Endothelial cell of umbilical vein (primary cell): ENCODE measurements around the gene UBE2I. TPM values are rescaled to one million over a fixed set of nuclear protein-coding genes. Genes with fewer than 3 reads are reported as not detected.

Source experiments
- BruUV-seq: library from RNA; stranded (reverse); fragments of 400-500 nt; replicated peaks from 2 replicates; lab custom pipeline; 2021; lab: Mats Ljungman, UMichigan
- CTCF ChIA-PET: fragments of 300-600, 350-600 bp; sonication (Branson Sonifier 250); formaldehyde crosslinking; loops from one replicate; lab custom pipeline; 2021; ENCODE audit warnings: antibody characterized with exemption, inconsistent platforms; lab: Charles Lee
- POLR2A ChIA-PET: fragments of 300-600, 350-600 bp; sonication (Branson Sonifier 250); formaldehyde crosslinking; loops from one replicate; lab custom pipeline; 2021; ENCODE audit warnings: antibody characterized with exemption, inconsistent platforms; lab: Charles Lee
- DNase-seq: peaks from one replicate; pipeline ENCODE4 v3.0.0-alpha.2; 2011; ENCODE audit warnings: low read depth, low spot score
- FAIRE-seq: peaks from 2 replicates; lab custom pipeline; 2011; peaks lifted over from hg19 to GRCh38; lab: Jason Lieb, UNC
- H2AFZ ChIP-seq: 2 replicates; pipeline ENCODE4 v1.6.0; 2012; ENCODE audit warnings: low read depth, low read length, control low read depth, inconsistent platforms
- H3K27ac ChIP-seq: 2 replicates; pipeline ENCODE4 v1.5.1; 2011; ENCODE audit warnings: low read depth, mild to moderate bottlenecking, control low read depth, low read length, moderate library complexity; ENCODE audit not compliant: insufficient read depth
- H3K27me3 ChIP-seq, 2 experiments: 2 replicates each; pipeline versions ENCODE4 v1.6.0 to v1.6.1; 2011; ENCODE audit warnings: low read length in 2 of 2, mixed read lengths in 1 of 2; ENCODE audit not compliant: control insufficient read depth in 2 of 2, insufficient read depth in 2 of 2
- H3K36me3 ChIP-seq, 2 experiments: 2 replicates in 1 of 2; 3 replicates in 1 of 2; pipeline ENCODE4 v1.5.1; 2011; ENCODE audit warnings: low read length in 2 of 2, mild to moderate bottlenecking in 1 of 2, moderate library complexity in 1 of 2; ENCODE audit not compliant: control insufficient read depth in 2 of 2, insufficient read depth in 2 of 2; ENCODE audit errors: extremely low read depth in 1 of 2
- H3K4me1 ChIP-seq: 3 replicates; pipeline ENCODE4 v1.5.1; 2011; ENCODE audit warnings: mild to moderate bottlenecking, low read length; ENCODE audit not compliant: control insufficient read depth, insufficient read depth; ENCODE audit errors: extremely low read depth
- H3K4me2 ChIP-seq: 2 replicates; pipeline ENCODE4 v1.6.1; 2011; ENCODE audit warnings: low read length, control low read depth, mixed read lengths; ENCODE audit not compliant: insufficient read depth
- H3K4me3 ChIP-seq, 3 experiments: fragments of 200-600 bp in 1 of 3; sonication (generic), shearing (Covaris generic) in 1 of 3; replicated peaks in 1 of 3; 2 replicates each; pipeline ENCODE4 v1.5.1; 2011 to 2016; ENCODE audit warnings: control low read depth in 3 of 3, low read length in 3 of 3, mild to moderate bottlenecking in 2 of 3, inconsistent platforms in 1 of 3, low read depth in 1 of 3, moderate library complexity in 1 of 3; ENCODE audit not compliant: insufficient read depth in 1 of 3
- H3K79me2 ChIP-seq: 2 replicates; pipeline ENCODE4 v1.6.0; 2012; ENCODE audit warnings: low read length, inconsistent platforms; ENCODE audit not compliant: control insufficient read depth, insufficient read depth
- H3K9ac ChIP-seq: replicated peaks from 2 replicates; pipeline ENCODE3; 2011; ENCODE audit warnings: low read length, control low read depth; ENCODE audit not compliant: insufficient read depth; ENCODE audit errors: extremely low read depth
- H3K9me1 ChIP-seq: replicated peaks from 3 replicates; pipeline ENCODE4 v1.6.0; 2011; ENCODE audit warnings: mild to moderate bottlenecking, low read length; ENCODE audit not compliant: control insufficient read depth, insufficient read depth; ENCODE audit errors: extremely low read depth
- H3K9me3 ChIP-seq: replicated peaks from 2 replicates; pipeline ENCODE4 v1.5.1; 2012; ENCODE audit warnings: low read length, inconsistent platforms; ENCODE audit not compliant: control insufficient read depth, insufficient read depth
- H4K20me1 ChIP-seq: replicated peaks from 2 replicates; pipeline ENCODE3; 2011; ENCODE audit warnings: mild to moderate bottlenecking, low read length; ENCODE audit not compliant: control insufficient read depth, insufficient read depth; ENCODE audit errors: extremely low read depth
- CTCF ChIP-seq, 2 donors: IDR thresholded peaks; 1 replicate in 1 of 2; 2 replicates in 1 of 2; pipeline ENCODE4 v1.5.1; 2011; ENCODE audit warnings: low read length in 2 of 2, mild to moderate bottlenecking in 2 of 2, moderate library complexity in 2 of 2, control low read depth in 1 of 2, inconsistent platforms in 1 of 2, low read depth in 1 of 2; ENCODE audit not compliant: insufficient read depth in 1 of 2; ENCODE audit errors: extremely low read depth in 1 of 2
- EZH2 ChIP-seq: IDR thresholded peaks from 2 replicates; pipeline ENCODE4 v1.6.1; 2012; ENCODE audit warnings: borderline replicate concordance, low read depth, mild to moderate bottlenecking, moderate library complexity, low read length, inconsistent platforms; ENCODE audit not compliant: severe bottlenecking
- FOS ChIP-seq: IDR thresholded peaks from 2 replicates; pipeline ENCODE4 v1.6.1; 2011; ENCODE audit warnings: mild to moderate bottlenecking, low read length, moderate library complexity, borderline replicate concordance; ENCODE audit not compliant: insufficient read depth
- GATA2 ChIP-seq: IDR thresholded peaks from 2 replicates; pipeline ENCODE4 v1.7.0; 2011; ENCODE audit warnings: low read depth, mild to moderate bottlenecking, moderate library complexity, mixed read lengths, low read length; ENCODE audit not compliant: insufficient read length, insufficient read depth
- JUN ChIP-seq: IDR thresholded peaks from 2 replicates; pipeline ENCODE4 v1.6.1; 2011; ENCODE audit warnings: borderline replicate concordance, low read depth; ENCODE audit not compliant: insufficient read length, insufficient read depth
- MAX ChIP-seq: IDR thresholded peaks from 2 replicates; pipeline ENCODE4 v1.6.1; 2011; ENCODE audit not compliant: insufficient read depth, insufficient read length
- MYC ChIP-seq: IDR thresholded peaks from one replicate; pipeline ENCODE4 v1.6.1; 2011; ENCODE audit warnings: mild to moderate bottlenecking, low read depth, low read length
- POLR2A ChIP-seq: IDR thresholded peaks from 2 replicates; pipeline ENCODE4 v1.6.1; 2012; ENCODE audit warnings: low read depth, mild to moderate bottlenecking, control low read depth, low read length
- POLR2AphosphoS5 ChIP-seq: IDR thresholded peaks from 2 replicates; pipeline ENCODE4 v1.6.1; 2012; ENCODE audit warnings: low read depth, mild to moderate bottlenecking, control low read depth, low read length, moderate library complexity; ENCODE audit not compliant: insufficient read depth
- dilution Hi-C: fragments of 300-500 bp; cut with MboI; formaldehyde crosslinking; loops from one replicate; pipeline ENCODE4 v1.15.0; 2019; ENCODE audit warnings: low sequenced_read_pairs; ENCODE audit not compliant: extremely low pct_ligation_motif_present
- intact Hi-C: fragments of 100-400 bp; cut with micrococcal nuclease; formaldehyde crosslinking; loops from one replicate; pipeline ENCODE4 v1.10.0; 2022
- polyA plus RNA-seq, 4 experiments: library from polyadenylated mRNA; depleted of rRNA in 3 of 4; stranded (reverse) in 3 of 4; unstranded in 1 of 4; fragments of >200 nt; gene quantifications; 2 replicates each; pipeline versions ENCODE4 v1.2.1 to v1.2.3, GENCODE V29; 2011 to 2012; ENCODE audit warnings: missing spikeins in 1 of 4
- total RNA-seq: library from RNA; stranded (reverse); gene quantifications from 2 replicates; pipeline ENCODE4 v1.2.3, GENCODE V29; 2021

UBE2I gene
- total and polyA plus RNA-seq, 2 donors (not counting 3 experiments of a cell fraction or from before 2014, with no cell fraction given): 122 to 233 TPM

GRCh38 chr16:1263591-1264344, 45.7 kb upstream of the UBE2I start:
- no peak overlapping the region for H2AFZ ChIP-seq
- no peak for FAIRE-seq
- no peak for DNase-seq
- intact Hi-C loops: no loop called here
- no peaks in the 10 kb centered on the region for H3K9me1 ChIP-seq
- no peak overlapping the region for H3K27ac ChIP-seq
- no TSS peak for BruUV-seq
- no peaks in the 10 kb centered on the region for H4K20me1 ChIP-seq
- CTCF ChIA-PET: no interaction called here
- dilution Hi-C loops: no loop called here
- no peaks in the 10 kb centered on the region for H3K4me1 ChIP-seq
- H3K4me2 ChIP-seq: no peak overlapping the region
- no peak overlapping the region for H3K9ac ChIP-seq
- no peaks in the 10 kb centered on the region for H3K36me3 ChIP-seq
- no peak for TF ChIP-seq MYC
- TF ChIP-seq GATA2: no peak
- TF ChIP-seq MAX: no peak
- TF ChIP-seq POLR2AphosphoS5: no peak
- no peak for TF ChIP-seq EZH2
- no peak for TF ChIP-seq FOS
- no peak for TF ChIP-seq JUN
- TF ChIP-seq POLR2A: no peak
- no peak for TF ChIP-seq CTCF (IDR thresholded peaks at IDR 0.05; ENCODE audit: extremely low read depth in 1 of 2, insufficient read depth in 1 of 2, low read depth in 1 of 2, low read length in 2 of 2)
- H3K9me3 ChIP-seq: no peaks in the 10 kb centered on the region
- peaks cover 21 to 25% of the 10 kb centered on the region in 2 experiments for H3K27me3 ChIP-seq
- no peak overlapping the region for H3K4me3 ChIP-seq
- POLR2A ChIA-PET: no interaction called here
- H3K79me2 ChIP-seq: no peaks in the 10 kb centered on the region
